ENCODE data around the gene RSL24D1.
"Not testable (repeated sequence)": the region's sequence is repeated elsewhere in the genome, so short reads cannot be mapped to it uniquely, and the experiment has no call there.

The RSL24D1 gene

DNA sequence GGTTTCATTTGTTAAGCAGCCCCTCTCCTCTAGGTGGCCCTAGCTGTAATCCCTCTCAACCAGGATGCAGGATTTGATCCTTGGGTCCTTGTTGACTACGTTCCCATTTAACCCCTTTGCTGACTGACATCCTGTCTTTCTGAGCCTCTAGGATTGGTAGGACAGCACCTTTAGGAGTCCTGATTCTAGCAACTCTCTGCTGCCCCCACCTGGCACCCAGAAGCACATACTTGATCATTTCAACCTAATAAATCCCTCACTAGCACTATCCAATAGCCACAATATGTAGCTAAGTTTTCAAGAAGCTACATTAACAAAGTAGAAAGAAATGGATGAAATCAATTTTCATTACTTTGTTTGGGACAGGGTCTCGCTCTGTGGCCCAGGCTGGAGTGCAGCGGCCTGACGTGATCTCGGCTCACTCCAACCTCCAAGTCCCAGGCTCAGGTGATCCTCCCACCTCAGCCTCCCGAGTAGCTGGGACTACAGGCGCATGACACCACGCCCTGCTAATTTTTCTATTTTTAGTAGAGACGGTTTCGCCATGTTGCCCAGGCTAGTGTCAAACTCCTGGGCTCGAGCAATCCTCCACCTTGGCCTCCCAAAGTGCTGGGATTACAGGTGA lies 28.3 kb downstream of the RSL24D1 start:
- DNase-seq (ENCODE audit: low read depth) = peak; percentile 24
- TF ChIP-seq, protein P1, sequence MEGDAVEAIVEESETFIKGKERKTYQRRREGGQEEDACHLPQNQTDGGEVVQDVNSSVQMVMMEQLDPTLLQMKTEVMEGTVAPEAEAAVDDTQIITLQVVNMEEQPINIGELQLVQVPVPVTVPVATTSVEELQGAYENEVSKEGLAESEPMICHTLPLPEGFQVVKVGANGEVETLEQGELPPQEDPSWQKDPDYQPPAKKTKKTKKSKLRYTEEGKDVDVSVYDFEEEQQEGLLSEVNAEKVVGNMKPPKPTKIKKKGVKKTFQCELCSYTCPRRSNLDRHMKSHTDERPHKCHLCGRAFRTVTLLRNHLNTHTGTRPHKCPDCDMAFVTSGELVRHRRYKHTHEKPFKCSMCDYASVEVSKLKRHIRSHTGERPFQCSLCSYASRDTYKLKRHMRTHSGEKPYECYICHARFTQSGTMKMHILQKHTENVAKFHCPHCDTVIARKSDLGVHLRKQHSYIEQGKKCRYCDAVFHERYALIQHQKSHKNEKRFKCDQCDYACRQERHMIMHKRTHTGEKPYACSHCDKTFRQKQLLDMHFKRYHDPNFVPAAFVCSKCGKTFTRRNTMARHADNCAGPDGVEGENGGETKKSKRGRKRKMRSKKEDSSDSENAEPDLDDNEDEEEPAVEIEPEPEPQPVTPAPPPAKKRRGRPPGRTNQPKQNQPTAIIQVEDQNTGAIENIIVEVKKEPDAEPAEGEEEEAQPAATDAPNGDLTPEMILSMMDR (IDR thresholded peaks at IDR 0.05; ENCODE audit: low read depth, low read length, missing control alignments) = peak; percentile 92
- H3K4me3 ChIP-seq (ENCODE audit: low read depth, low read length) = no peak overlapping the region
- in situ Hi-C loops (cut with HindIII; ENCODE audit: low sequenced_read_pairs) = no loop called here

DNA sequence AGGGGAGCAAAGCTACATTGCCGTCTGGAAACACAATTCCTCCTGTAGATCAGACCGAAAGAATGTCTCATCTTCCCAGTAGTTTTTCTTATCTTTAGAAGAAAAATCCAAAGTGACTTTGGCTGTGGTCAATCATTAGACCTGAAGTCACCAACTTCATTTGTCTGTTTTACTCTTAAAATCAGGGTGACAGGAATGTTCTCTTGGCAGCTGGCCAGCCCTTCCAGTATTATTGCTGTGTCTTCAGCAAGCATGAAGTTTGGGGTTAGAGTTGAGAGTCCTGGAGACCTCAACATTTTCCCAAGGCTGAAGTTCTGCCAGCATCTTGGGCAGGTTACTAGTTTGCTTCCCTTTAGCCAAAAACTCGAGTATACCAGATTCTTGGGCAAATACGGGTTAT lies 32.5 kb downstream of the RSL24D1 start:
- DNase-seq (ENCODE audit: low read depth) = no peak
- TF ChIP-seq, protein P1 (IDR thresholded peaks at IDR 0.05; ENCODE audit: low read depth, low read length, missing control alignments) = no peak
- H3K4me3 ChIP-seq (ENCODE audit: low read depth, low read length) = no peak overlapping the region
- in situ Hi-C loops (cut with HindIII; ENCODE audit: low sequenced_read_pairs) = no loop called here

DNA sequence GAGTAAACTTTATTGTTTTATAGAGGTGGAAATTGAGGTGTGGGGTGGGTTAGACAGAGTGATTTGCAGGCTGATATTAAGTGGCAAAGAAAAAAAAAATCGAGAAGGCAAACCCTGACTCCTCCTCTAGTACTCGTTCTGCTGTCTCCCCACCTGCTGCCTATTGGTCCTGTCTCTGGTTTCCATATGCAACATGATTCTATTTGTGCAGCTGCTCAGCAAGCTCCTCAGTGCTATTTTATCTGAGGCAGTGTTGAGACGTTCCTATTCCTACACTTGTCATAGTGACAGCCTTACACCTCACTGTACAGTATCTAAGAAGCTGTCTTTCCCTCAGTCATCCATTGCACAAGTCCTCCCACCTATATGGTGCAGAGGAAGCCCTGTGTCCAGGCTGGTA lies 45.1 kb downstream of the RSL24D1 start:
- TF ChIP-seq, protein P1 (IDR thresholded peaks at IDR 0.05; ENCODE audit: low read depth, low read length, missing control alignments) = no peak
- in situ Hi-C loops (cut with HindIII; ENCODE audit: low sequenced_read_pairs) = no loop called here
- H3K4me3 ChIP-seq (ENCODE audit: low read depth, low read length) = no peak overlapping the region
- no peak for DNase-seq (ENCODE audit: low read depth)

DNA sequence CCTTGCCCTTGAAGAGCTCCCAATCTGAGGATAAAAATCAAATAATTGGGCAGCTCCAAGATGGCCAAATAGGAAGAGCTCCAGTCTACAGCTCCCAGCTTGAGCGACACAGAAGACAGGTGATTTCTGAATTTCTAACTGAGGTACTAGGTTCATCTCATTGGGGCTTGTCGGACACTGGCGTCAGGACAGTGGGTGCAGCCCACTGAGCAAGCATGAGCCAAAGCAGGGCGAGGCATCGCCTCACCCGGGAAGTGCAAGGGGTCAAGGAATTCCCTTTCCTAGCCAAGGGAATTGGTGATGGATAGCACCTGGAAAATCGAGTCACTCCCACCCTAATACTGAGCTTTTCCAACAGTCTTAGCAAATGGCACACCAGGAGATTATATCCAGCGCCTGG lies 53.6 kb downstream of the RSL24D1 start:
- DNase-seq (ENCODE audit: low read depth); in situ Hi-C loops (cut with HindIII; ENCODE audit: low sequenced_read_pairs); H3K4me3 ChIP-seq (ENCODE audit: low read depth, low read length): not testable (repeated sequence)

DNA sequence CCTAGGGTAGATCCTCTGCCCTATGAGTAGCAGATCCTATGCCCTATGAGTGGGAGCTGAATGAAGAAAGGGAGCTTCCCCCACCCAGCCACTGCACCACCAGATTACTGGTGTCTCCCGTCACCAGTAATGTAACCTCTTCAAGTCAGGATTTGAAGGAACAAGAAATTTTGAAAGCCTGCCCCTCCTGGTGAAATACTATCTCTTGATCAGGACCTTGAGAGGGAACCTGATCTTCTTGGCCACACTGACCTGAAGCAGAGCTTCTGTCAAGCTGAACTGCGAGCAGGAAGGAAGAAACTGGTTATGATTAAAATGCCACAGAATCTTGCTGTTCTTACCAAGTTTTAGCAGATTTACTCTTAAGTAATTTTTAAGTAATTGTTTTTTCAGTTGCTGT lies 62.8 kb downstream of the RSL24D1 start:
- in situ Hi-C loops (cut with HindIII; ENCODE audit: low sequenced_read_pairs) = no loop called here
- TF ChIP-seq, protein P1 (IDR thresholded peaks at IDR 0.05; ENCODE audit: low read depth, low read length, missing control alignments) = no peak
- DNase-seq (ENCODE audit: low read depth) = no peak

DNA sequence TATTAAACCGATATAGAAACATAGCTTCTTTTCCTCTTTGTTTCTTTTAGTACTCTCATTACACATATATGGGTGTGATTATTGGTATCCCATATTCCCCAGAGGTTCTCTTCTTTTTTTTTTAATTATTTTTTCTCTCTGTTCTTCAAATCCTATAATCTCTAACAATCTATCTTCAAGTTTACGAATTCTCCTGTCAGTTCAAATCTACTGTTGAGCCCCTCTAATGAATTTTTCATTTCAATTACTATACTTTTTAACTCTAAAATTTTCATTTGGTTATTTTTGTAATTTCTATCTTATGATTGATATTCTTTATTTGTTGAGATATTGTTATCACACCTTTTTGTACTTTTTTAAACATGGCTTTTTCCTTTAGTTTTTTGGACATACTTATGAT lies 64.1 kb downstream of the RSL24D1 start:
- TF ChIP-seq, protein P1 (IDR thresholded peaks at IDR 0.05; ENCODE audit: low read depth, low read length, missing control alignments) = no peak
- no peak for DNase-seq (ENCODE audit: low read depth)
- H3K4me3 ChIP-seq (ENCODE audit: low read depth, low read length) = no peak overlapping the region
- in situ Hi-C loops (cut with HindIII; ENCODE audit: low sequenced_read_pairs) = no loop called here

More for the DNA sequence above, 62.8 kb downstream of the RSL24D1 start:
- no peak overlapping the region for H3K4me3 ChIP-seq (ENCODE audit: low read depth, low read length)

Data from astrocyte of the cerebellum (primary cell).